AG08395 (cell line): Measurements from ENCODE around the gene MCTP2.
A peak's percentile ranks its signal among the peaks of the same experiment; 100 is the strongest.

Experiments
- DNase-seq: peaks from one replicate; pipeline ENCODE4 v3.0.0; 2012; ENCODE audit warnings: mixed read lengths, low spot score

MCTP2 gene

DNA sequence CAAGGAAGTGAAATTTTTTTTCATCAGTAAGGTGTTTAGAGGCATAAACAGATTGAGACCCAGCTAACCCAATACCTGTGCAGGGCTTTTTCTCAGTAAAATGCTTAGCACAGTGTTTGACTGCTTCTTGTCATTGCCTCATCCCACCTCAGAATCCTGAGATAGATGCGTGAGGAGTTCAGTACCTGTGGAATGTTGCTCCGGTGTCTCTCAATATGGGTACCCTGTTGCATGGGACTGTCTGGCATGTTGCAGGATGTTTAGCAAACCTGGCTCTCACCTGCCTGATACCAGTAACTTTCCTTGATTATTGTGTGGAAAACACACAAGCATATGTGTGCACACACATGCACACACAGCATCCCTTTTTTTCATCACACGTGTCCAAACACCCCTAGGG is 128.4 kb downstream of the MCTP2 start:
- no peak for DNase-seq

DNA sequence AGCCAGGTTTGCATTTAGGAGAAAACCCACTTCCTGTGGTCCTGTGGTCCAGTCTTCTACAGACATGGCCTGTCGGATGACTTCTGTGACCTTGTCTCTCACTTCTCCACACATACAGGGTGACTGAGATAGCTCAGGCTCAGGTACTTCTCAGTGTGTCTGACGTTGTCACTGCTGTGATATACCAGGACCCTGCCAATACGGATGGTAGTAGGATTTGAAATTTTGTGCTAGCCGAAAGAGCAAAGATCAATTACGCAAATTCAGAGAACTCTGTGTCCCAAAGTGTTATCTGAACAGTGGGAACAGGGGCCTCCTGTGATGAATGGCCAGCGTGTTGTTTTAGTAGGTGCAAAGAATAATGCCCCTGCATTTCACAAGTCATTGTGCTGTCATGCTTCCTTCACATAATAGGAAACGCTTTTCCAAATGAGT is 128.9 kb downstream of the MCTP2 start:
- no peak for DNase-seq

DNA sequence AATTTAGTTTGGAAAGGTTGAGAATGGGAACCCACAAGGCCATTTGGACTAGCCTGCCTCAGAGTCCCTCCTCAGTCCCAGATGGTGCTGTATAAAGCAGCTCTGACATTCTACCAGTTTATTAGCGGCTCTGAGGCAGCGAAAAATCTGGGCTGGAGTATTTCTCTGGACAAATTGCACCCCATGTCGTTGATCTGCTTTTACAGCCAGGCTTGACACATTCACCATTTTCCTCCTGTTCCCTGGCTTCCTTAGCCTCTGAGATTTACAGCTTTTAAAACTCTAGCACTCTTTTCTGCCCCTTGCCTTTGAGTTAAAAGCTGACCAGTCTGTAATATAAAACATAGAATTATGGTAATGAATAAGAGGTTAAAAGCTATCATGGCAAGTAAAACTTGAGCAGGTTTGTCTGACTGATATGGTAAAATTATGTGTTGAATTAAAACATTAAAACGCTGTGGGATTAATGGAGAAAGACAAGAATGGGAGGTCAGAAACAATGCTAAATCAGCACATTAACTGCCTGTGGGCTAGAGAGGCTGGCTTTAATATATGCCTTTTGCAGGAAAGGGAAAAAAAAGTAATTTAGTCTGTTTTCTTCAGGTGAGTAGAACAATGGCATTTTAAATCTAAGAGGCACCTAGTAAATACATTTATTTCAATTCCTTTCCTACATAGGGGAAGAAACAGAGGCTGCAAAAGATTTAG is 131.2 kb downstream of the MCTP2 start:
- no peak for DNase-seq

DNA sequence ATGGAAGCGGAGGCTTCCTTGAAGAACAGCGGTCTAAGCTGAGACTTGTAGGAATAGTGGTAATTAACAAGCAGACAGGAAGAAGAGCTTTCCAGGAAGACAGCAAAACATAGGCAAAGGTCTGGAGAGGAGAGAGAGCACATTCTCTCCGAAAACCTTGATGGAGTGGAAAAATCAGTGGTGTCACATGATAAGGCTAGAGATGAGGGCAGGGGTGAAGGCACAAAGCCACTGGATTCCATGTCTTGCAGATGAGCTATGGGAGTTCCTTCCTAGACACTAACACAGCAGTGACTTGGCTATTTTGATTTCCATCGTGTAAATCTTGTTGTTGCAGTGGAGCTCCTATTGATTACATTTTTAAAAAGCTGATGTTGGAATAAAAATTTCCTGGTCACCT is 132.0 kb downstream of the MCTP2 start:
- DNase-seq: no peak

DNA sequence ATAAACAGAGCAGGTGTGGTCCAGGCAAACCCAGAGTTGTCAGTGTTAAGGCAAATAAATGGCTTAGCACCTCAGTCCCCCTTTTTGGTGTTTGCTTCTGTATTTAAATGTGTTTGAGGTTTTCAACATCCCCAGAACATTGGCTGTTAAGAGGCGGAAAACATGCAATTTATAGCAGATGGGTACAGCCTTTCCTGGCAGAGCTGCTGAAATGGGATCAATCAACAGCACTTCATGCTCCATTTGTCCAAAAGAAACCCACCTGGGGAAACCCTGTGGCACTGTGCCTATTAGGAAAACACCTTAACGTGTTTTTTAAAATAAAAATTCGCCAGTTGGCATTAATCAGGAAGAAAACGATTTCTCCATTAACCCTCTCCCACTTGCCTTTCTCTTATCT is 135.4 kb downstream of the MCTP2 start:
- no peak for DNase-seq

DNA sequence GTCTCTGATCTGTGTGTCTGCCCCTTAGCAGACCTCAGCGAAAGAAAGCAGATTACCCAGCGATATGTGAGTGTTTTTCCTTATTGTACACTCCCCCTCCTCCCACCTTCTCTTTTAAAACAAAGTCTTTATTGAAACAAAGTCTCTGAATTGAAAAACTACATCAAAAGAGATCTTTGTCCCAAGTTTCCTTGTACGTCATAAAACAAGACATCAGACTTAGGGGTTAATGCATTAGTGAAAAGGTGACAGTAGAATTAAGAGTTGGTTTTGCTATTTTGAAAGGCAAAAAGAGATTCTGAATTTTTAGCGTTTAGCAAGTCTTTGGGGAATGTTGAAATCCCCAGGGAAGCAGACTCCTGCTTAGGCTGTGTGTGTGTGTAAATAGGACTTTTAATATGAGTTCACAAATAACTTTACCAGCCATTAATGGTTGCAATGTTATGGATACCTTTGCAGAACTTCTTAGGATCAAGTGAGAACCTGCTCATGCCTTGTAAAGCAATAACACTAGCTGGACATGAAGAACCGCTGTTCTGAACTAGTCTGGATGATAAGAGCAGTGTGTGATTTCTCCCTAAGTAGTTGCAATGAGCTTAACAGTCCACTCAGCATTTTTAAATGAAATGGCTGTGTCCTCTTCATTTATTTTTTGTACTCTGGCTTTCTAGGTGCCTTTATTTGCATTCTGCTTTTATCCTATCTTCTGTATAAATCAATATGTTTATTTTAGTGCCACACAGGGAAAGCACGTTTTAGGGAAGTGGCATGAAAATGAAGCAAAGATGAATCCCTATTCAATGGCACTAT is 136.6 kb downstream of the MCTP2 start:
- DNase-seq: no peak

DNA sequence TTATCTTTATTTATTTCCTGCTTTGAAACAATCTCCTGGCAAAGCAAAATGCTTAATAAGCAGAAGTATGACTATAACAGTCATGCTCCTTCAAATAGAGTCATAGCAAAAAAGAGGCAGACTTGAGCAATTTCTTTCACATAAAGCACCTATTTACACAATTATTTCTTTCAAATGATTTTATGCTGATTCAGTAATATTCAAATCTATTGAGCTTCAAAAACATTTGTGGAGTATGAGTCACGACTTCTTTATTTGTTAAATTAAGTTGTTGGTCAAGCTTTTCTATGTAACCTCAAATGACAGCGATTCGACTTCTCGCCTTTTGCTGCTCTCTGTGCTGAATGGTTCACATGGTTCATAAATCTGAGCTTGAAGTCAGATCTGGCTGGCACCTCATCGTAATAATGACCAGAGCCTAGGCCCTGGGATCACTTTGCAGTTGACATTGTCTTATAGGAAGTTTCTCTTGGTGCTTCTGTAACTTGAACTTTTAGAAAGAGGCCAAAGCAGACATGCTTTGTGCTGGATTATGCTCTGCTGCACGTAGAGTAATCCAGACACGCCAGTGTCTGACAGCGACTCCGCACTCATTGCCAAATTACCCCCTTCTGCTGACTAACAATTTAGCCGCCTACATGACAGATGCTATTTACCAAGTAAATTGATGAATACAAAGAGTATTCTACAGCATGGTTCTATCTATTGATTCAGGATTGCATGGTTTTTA is 139.0 kb downstream of the MCTP2 start:
- no peak for DNase-seq

DNA sequence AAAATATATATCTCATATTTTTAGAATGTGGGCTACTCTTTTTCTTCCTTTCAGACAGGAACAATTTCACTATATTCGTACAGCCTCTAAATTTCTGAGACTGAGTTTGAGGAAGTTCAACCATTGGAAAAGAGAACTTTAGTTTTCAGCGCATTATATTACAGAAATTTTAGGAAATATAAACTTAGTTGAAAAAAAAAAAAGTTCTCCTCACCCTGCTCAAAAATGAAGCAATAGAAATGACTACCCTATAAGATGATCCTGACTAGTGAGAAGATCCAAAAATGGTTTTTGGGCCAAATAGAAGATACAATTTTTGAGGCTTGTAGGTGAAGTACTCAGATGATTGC is 139.6 kb downstream of the MCTP2 start:
- no peak for DNase-seq

DNA sequence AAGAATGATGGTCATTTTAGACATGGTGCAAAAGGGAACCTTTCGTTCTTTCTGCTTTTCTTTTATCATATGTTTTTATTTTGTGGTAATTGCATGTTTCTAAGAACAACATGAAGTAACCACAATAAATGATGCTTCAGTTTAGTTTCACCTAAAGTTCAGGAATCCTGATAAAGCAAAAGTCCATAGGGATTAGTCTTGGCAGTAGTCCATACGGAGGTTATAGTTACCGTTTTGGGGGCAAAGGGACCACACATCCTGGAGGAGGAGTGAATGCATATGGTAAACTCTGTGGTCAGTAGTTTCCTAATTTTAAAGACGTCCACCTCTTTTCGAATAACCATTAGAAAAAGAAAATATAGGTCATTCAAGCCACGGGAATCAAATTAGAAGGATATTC is 141.5 kb downstream of the MCTP2 start:
- DNase-seq: no peak

DNA sequence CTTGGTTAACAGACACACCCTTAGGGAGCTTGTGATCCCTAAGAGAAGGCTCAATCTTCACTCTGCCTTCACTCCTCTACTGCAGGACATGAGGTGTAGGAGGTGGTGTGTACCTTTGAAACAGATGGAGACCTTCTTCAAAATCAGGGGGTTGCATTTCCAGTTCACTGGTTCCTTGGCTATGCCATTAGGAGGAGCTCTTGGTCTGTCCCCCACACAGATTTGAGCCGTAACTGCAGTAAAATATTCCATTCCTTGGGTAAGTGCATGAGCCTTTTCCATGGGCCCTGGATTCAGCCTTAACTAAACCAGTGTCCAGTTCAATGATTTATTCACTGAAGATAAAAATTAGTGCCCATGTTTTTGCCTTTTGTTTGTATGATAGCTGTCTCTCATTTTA is 144.6 kb downstream of the MCTP2 start:
- DNase-seq: no peak

DNA sequence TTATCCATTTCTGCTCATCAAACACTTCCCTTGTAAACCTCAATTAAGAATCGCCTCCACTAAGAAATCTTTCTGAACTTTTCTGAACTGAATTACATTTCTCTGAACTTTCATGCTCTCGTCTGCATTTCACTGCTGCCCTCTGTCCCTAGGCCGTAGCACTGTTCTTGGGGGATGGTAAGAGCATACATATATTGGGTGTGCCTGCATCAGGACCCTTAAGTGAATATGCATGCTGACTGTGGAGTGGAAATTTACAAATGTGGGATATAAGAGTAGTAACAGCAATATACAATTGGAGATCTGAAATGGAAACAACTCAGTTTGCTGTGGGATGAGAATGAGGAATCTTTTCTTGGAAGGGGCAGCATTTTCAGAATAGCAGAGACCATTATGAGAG is 148.6 kb downstream of the MCTP2 start:
- no peak for DNase-seq

DNA sequence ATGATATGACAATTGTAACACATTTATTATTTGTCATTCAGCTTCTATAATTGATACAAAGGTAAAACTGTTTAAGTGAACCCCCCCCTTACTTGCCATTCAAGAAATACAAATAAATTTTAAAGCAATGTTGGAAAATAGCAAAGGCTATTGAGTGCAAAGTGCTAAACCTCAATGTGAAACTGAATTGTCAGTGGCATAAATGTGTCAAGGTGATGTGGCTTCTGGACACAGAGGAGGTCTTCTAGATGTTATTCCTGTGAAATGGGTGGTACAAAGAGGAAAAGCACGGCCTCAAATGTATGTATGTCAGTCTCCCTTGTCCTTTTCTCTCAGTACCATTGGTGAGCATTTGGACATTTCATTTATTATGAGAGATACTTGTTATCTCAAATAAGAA is 149.4 kb downstream of the MCTP2 start:
- DNase-seq: no peak

DNA sequence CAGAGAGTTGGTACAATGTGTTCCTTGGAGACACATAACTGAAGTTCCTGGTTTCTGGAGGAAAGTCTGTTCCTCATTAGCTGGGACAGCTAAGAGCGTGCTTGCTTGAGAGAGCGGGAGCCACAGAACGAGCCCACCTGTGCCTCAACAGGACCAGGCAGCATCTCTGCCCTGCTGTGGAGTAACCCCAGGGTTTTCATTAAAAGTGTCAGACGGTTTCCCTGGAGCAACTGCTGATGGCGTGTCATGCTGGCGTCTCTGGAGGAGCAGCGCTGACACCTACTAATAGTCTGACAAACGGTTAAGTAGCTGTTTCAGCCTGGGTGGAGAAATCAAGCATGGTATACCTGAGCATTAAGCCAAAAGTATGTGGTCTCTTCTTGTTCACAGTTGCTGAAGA is 150.0 kb downstream of the MCTP2 start:
- DNase-seq: no peak

DNA sequence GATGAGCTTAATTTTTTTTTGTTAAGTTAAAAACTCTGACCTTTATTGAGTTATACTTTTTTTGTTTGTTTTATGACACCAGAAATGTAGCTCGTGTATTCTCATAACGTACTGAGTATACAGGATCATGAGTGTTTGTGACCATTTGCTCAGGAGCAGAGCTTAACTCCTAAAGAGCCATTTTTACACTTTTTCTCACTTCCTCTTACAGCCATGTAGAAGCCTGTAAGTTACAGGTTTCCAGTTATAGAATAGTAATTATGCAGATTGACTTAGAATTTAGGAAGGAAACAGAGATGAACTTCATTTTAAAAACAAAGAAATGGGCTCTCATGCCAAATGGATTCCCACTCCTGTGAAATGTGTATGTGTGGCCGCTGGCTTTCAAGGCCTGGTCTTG is 151.7 kb downstream of the MCTP2 start:
- no peak for DNase-seq

DNA sequence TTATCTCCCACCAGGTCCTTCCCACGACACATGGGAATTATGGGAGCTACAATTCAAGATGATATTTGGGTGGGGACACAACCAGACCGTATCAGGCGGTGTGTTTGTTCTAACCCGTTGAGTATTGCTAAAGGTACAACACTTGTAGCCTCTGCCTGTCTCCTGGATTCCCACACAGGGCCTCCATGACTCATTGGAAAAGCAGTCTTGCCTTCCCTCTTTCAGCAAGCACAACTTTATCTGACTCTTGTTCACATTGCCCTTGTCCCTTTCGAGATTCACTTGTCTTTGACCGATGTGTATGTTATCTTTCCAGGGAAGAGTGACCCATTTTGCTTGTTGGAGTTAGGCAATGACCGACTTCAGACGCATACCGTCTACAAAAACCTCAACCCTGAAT is 152.3 kb downstream of the MCTP2 start:
- no peak for DNase-seq

DNA sequence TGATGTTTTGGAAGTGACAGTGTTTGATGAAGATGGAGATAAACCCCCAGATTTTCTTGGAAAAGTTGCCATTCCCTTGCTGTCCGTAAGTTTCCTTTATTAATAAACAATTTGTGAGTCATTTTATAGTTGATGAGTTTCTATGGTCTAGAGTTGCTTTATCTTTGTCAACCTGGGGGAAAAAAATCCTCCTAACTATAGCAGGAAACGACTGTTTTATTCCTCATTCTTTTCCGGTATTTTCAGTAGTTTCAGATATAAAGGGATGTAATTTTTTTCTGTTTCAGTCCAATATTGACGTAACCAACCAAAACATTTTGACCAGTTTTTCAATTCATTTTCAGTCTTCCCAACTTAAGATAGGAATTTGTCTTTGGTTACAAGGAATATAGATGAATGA is 154.1 kb downstream of the MCTP2 start:
- DNase-seq: no peak

DNA sequence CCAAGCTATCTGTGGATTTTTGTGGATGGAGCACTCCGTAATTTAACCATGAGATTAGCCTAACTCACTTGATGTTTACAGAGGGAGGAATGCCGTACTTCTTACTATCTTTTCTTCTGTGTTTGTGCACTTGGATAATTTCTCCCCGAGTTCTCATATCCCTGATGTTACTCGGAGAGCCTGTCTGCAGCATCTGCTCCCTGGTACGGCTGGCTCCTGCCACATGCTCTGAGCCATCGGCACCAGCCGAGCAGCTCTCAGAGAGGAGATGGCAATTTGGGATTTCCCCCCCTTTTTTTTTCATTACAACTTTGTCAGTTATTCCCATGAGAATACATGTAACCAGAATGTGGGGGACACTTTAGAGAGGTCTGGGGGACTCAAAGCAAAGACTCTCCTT is 155.0 kb downstream of the MCTP2 start:
- no peak for DNase-seq

DNA sequence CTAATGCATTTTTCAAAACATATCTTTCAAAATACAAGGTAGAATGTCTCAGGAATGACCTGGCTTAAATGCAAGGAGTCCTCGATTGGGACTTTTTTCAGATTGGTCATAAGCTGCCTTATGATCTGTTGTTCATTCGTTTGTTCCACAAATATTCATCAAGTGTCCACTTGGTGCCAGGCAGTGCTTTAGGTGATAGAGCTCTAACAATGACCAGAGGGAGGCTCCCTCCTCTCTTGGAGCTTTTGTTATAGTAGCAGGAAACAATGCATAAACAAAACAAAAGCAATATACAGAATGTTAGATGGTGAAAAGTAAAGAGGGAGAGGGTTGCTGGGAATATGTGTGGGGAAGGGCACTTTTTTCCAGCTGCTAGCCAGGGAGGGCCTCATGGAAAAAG is 156.1 kb downstream of the MCTP2 start:
- DNase-seq: no peak

DNA sequence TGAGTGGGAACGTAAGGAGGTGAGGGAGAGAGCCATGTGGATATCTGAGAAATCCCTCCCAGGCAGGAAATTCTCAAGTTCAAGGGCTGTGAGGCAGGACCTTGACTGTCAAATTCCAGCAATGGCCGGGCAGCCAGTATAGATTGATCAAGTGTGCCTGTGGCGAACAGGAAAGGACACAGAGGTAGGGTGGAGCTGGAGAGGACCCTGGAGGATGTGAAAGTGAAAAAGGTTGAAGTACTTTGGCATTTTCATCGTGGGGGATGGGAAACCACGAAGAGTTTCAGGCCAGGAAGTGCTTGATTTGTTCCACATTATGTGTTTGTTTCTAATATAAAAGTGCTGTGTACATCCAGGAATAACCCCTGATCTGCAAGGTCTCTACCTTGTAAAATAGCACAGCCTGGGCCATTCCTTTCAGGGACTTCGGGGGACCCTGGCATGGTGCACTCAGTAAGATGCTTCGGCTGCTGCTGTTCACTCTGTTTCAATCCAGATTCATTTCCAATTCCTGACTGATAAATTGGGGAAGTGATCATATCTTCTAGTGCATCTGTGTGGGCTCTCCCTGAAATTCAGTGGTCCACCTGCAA is 156.6 kb downstream of the MCTP2 start:
- DNase-seq: no peak

DNA sequence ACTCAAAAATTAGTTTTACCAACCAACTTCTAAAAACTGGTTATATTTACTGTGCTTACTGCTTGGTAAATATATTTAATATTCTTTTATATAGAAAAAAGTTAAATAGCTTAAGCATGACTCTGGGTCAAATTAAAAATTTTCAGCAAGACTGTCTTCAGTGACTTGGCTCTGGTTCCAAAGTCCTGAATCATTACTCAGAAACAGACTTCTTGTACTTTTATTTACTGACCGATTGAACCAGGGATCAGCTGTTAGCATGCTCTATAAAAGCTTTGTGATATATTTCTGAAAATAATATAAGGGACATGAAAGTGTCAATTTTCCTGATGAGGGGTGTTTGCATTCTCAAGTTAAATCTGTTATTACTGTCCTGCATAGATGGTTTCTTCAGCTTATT is 164.3 kb downstream of the MCTP2 start:
- DNase-seq: peak; percentile 31

DNA sequence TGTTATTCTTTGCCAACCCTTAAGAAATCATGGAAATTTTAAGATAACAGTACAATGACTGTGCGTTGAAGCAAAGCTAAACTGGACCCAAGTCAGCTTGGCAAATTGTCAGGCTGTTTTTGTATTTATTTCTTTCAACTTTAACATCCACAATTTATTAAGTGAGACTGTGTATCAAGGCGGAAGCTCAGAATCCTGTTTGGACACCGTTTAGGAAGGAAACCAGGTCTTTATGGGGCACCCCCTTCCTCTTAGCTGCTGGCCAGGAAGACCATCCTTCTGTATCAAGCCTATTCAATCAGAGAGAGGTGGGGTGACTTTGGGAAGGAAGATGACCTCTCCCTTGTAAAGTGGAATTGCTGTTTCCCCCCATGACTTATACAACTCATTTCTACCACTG is 166.0 kb downstream of the MCTP2 start:
- no peak for DNase-seq

DNA sequence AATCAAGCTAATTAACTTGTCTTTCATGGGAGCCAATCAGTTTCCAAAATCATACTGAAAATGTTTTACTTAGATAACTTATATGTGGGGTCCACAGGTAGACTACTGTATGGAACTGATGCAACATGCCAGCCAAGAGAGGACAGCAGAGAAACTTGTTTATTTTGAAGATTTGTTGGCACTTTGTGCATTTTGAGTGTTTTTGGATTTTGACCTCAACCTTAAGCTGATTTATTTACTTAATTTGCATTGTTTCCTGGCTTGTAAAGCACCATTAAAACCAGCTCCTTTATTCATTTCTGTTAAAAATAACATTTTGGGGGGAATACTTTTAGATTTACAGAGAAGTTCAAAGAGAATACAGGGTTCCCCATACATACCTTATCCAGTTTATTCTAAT is 166.6 kb downstream of the MCTP2 start:
- DNase-seq: no peak
